Measurements from ENCODE around the gene WDSUB1. TPM values are rescaled to one million over a fixed set of nuclear protein-coding genes. Genes with fewer than 3 reads are reported as not detected.

WDSUB1 gene
- total RNA-seq, 1 experiment from 2014 or later = 7.7 TPM

- BruUV-seq (replicated peaks) = no TSS peak
- ChIA-PET CTCF (no interaction called here), POLR2A (no interaction called here)
- no peaks in the 10 kb centered on the region for H3K36me3 ChIP-seq (ENCODE audit: control insufficient read depth, insufficient read depth, low read length)
- H3K9me3 ChIP-seq (ENCODE audit: control insufficient read depth, insufficient read depth, low read depth, low read length) = no peaks in the 10 kb centered on the region
- no peaks in the 10 kb centered on the region for H3K4me1 ChIP-seq (ENCODE audit: control insufficient read depth, insufficient read depth, low read length)
- DNase-seq (ENCODE audit: low read depth, low spot score) (no peak), ATAC-seq (no peak)
- intact Hi-C loops (cut with micrococcal nuclease; ENCODE audit: unreplicated experiment) = no loop called here
- H3K27ac ChIP-seq (ENCODE audit: low read length) = no peak overlapping the region
- H3K27me3 ChIP-seq (ENCODE audit: control insufficient read depth, insufficient read depth, low read length) = no peaks in the 10 kb centered on the region
- in situ Hi-C loops (cut with HindIII; ENCODE audit: low pct_unique_long_range_greater_than_20kb, low sequenced_read_pairs) = no loop called here
- H3K4me3 ChIP-seq (ENCODE audit: low read depth in 2 of 2, low read length in 2 of 2) = no peak overlapping the region
- TF ChIP-seq TCF7L2 (IDR thresholded peaks at IDR 0.05; ENCODE audit: low read depth, low read length) = no peak
- TF ChIP-seq POLR2AphosphoS5 (IDR thresholded peaks at IDR 0.05; ENCODE audit: low read depth, low read length) = no peak
- TF ChIP-seq SIN3A (IDR thresholded peaks at IDR 0.05; ENCODE audit: borderline replicate concordance, insufficient read depth, low read depth, low read length) = no peak
- TF ChIP-seq REST (IDR thresholded peaks at IDR 0.05; ENCODE audit: insufficient read depth in 1 of 2, low read depth in 2 of 2, low read length in 1 of 2) = no peak
- TF ChIP-seq CTCF (IDR thresholded peaks at IDR 0.05) = no peak
Observed at GRCh38 chr2:159322419-159322818, 35.9 kb upstream of the WDSUB1 start.

GRCh38 chr2:159317392-159318088 is 31.0 kb upstream of the WDSUB1 start:
- Histone ChIP-seq H3K4me1 (ENCODE audit: control insufficient read depth, insufficient read depth, low read length) (no peaks in the 10 kb centered on the region), H3K36me3 (ENCODE audit: control insufficient read depth, insufficient read depth, low read length) (no peaks in the 10 kb centered on the region), H3K27me3 (ENCODE audit: control insufficient read depth, insufficient read depth, low read length) (no peaks in the 10 kb centered on the region), H3K4me3 (ENCODE audit: low read depth in 2 of 2, low read length in 2 of 2) (no peak overlapping the region), H3K27ac (ENCODE audit: low read length) (no peak overlapping the region), H3K9me3 (ENCODE audit: control insufficient read depth, insufficient read depth, low read depth, low read length) (no peaks in the 10 kb centered on the region)
- in situ Hi-C loops (cut with HindIII; ENCODE audit: low pct_unique_long_range_greater_than_20kb, low sequenced_read_pairs) (no loop called here), intact Hi-C loops (cut with micrococcal nuclease; ENCODE audit: unreplicated experiment) (no loop called here)
- BruUV-seq (replicated peaks) = no TSS peak
- ChIA-PET CTCF (no interaction called here), POLR2A (no interaction called here)
- no peak for ATAC-seq
- no peak for DNase-seq (ENCODE audit: low read depth, low spot score)
- TF ChIP-seq CTCF (IDR thresholded peaks at IDR 0.05) (no peak), TCF7L2 (IDR thresholded peaks at IDR 0.05; ENCODE audit: low read depth, low read length) (no peak), POLR2AphosphoS5 (IDR thresholded peaks at IDR 0.05; ENCODE audit: low read depth, low read length) (no peak), SIN3A (IDR thresholded peaks at IDR 0.05; ENCODE audit: borderline replicate concordance, insufficient read depth, low read depth, low read length) (no peak), REST (IDR thresholded peaks at IDR 0.05; ENCODE audit: insufficient read depth in 1 of 2, low read depth in 2 of 2, low read length in 1 of 2) (no peak)
